Measurements from ENCODE around the gene DIPK1C. TPM values are rescaled to one million over a fixed set of nuclear protein-coding genes. Genes with fewer than 3 reads are reported as not detected.
A peak's percentile ranks its signal among the peaks of the same experiment; 100 is the strongest.

DIPK1C gene
- total RNA-seq, 1 experiment from 2014 or later = not detected

DNA sequence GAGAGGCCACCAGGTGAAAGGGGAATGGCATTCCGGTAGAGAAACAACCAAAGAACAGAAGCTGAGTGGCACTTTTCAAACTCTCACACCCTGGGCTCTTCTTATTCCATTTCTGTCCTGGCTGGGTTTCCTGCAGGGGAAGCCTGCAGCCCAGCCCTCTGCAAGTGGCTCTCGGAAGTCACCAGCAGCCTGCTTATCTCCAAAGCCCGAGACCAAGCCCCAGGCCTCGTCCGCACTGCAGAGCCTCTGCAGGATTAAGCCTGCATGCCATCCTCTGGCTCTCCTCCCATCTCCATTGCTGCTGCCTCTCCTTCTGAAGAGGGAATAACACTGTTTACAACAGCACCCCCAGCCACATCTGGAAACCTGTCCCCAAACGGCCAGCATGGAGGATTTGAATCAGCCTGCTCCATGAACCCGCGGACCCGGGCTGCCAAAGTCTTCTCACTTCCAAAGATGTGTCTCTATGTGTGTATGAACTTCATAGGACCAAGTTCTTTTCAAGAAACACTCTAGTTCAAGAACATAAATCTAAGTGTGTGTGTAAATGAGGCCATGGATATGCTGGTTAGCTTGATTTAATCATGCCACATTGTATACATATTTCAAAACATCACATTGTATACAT is 54.2 kb downstream of the DIPK1C start:
- ATAC-seq (peak; percentile 72), DNase-seq (ENCODE audit: low spot score) (no peak)
- Mint-ChIP-seq H3K27ac (no peak overlapping the region), H3K36me3 (no peaks in the 10 kb centered on the region), H3K4me1 (0 out of 2 replicates have a peak, but pooled peaks cover 4% of the 10 kb centered on the region), H3K27me3 (ENCODE audit: low read depth) (no peaks in the 10 kb centered on the region), H3K9me3 (peaks cover 7% of the 10 kb centered on the region), H3K4me3 (no peak overlapping the region)
- no peak for TF ChIP-seq ZNF138 (CRISPR knock-in tag; conservative IDR thresholded peaks at IDR 0.05)
- TF ChIP-seq EMX1 (CRISPR knock-in tag; IDR thresholded peaks at IDR 0.05) = no peak
- no peak for TF ChIP-seq GRHL2 (CRISPR knock-in tag; IDR thresholded peaks at IDR 0.05; ENCODE audit: insufficient replicate concordance, severe bottlenecking)
- no peak for TF ChIP-seq HMGA2 (CRISPR knock-in tag; IDR thresholded peaks at IDR 0.05)
- TF ChIP-seq, protein P1, sequence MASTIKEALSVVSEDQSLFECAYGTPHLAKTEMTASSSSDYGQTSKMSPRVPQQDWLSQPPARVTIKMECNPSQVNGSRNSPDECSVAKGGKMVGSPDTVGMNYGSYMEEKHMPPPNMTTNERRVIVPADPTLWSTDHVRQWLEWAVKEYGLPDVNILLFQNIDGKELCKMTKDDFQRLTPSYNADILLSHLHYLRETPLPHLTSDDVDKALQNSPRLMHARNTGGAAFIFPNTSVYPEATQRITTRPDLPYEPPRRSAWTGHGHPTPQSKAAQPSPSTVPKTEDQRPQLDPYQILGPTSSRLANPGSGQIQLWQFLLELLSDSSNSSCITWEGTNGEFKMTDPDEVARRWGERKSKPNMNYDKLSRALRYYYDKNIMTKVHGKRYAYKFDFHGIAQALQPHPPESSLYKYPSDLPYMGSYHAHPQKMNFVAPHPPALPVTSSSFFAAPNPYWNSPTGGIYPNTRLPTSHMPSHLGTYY (CRISPR knock-in tag; IDR thresholded peaks at IDR 0.05) = no peak
- TF ChIP-seq, protein P2, sequence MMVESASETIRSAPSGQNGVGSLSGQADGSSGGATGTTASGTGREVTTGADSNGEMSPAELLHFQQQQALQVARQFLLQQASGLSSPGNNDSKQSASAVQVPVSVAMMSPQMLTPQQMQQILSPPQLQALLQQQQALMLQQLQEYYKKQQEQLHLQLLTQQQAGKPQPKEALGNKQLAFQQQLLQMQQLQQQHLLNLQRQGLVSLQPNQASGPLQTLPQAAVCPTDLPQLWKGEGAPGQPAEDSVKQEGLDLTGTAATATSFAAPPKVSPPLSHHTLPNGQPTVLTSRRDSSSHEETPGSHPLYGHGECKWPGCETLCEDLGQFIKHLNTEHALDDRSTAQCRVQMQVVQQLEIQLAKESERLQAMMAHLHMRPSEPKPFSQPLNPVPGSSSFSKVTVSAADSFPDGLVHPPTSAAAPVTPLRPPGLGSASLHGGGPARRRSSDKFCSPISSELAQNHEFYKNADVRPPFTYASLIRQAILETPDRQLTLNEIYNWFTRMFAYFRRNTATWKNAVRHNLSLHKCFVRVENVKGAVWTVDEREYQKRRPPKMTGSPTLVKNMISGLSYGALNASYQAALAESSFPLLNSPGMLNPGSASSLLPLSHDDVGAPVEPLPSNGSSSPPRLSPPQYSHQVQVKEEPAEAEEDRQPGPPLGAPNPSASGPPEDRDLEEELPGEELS (CRISPR knock-in tag; IDR thresholded peaks at IDR 0.05) = no peak
- no peak for TF ChIP-seq IRF2 (CRISPR knock-in tag; IDR thresholded peaks at IDR 0.05; ENCODE audit: borderline replicate concordance, low read depth)
- TF ChIP-seq, protein P3, sequence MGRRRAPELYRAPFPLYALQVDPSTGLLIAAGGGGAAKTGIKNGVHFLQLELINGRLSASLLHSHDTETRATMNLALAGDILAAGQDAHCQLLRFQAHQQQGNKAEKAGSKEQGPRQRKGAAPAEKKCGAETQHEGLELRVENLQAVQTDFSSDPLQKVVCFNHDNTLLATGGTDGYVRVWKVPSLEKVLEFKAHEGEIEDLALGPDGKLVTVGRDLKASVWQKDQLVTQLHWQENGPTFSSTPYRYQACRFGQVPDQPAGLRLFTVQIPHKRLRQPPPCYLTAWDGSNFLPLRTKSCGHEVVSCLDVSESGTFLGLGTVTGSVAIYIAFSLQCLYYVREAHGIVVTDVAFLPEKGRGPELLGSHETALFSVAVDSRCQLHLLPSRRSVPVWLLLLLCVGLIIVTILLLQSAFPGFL (CRISPR knock-in tag; IDR thresholded peaks at IDR 0.05; ENCODE audit: borderline replicate concordance) = no peak
- TF ChIP-seq, protein P4, sequence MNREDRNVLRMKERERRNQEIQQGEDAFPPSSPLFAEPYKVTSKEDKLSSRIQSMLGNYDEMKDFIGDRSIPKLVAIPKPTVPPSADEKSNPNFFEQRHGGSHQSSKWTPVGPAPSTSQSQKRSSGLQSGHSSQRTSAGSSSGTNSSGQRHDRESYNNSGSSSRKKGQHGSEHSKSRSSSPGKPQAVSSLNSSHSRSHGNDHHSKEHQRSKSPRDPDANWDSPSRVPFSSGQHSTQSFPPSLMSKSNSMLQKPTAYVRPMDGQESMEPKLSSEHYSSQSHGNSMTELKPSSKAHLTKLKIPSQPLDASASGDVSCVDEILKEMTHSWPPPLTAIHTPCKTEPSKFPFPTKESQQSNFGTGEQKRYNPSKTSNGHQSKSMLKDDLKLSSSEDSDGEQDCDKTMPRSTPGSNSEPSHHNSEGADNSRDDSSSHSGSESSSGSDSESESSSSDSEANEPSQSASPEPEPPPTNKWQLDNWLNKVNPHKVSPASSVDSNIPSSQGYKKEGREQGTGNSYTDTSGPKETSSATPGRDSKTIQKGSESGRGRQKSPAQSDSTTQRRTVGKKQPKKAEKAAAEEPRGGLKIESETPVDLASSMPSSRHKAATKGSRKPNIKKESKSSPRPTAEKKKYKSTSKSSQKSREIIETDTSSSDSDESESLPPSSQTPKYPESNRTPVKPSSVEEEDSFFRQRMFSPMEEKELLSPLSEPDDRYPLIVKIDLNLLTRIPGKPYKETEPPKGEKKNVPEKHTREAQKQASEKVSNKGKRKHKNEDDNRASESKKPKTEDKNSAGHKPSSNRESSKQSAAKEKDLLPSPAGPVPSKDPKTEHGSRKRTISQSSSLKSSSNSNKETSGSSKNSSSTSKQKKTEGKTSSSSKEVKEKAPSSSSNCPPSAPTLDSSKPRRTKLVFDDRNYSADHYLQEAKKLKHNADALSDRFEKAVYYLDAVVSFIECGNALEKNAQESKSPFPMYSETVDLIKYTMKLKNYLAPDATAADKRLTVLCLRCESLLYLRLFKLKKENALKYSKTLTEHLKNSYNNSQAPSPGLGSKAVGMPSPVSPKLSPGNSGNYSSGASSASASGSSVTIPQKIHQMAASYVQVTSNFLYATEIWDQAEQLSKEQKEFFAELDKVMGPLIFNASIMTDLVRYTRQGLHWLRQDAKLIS (CRISPR knock-in tag; IDR thresholded peaks at IDR 0.05; ENCODE audit: borderline replicate concordance) = no peak
- TF ChIP-seq, protein P5, sequence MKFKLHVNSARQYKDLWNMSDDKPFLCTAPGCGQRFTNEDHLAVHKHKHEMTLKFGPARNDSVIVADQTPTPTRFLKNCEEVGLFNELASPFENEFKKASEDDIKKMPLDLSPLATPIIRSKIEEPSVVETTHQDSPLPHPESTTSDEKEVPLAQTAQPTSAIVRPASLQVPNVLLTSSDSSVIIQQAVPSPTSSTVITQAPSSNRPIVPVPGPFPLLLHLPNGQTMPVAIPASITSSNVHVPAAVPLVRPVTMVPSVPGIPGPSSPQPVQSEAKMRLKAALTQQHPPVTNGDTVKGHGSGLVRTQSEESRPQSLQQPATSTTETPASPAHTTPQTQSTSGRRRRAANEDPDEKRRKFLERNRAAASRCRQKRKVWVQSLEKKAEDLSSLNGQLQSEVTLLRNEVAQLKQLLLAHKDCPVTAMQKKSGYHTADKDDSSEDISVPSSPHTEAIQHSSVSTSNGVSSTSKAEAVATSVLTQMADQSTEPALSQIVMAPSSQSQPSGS (CRISPR knock-in tag; IDR thresholded peaks at IDR 0.05; ENCODE audit: borderline replicate concordance, low read depth) = no peak
- TF ChIP-seq, protein P6, sequence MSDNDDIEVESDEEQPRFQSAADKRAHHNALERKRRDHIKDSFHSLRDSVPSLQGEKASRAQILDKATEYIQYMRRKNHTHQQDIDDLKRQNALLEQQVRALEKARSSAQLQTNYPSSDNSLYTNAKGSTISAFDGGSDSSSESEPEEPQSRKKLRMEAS (CRISPR knock-in tag; IDR thresholded peaks at IDR 0.05) = no peak
- no peak for TF ChIP-seq CREM (CRISPR knock-in tag; IDR thresholded peaks at IDR 0.05)
- TF ChIP-seq, protein P7, sequence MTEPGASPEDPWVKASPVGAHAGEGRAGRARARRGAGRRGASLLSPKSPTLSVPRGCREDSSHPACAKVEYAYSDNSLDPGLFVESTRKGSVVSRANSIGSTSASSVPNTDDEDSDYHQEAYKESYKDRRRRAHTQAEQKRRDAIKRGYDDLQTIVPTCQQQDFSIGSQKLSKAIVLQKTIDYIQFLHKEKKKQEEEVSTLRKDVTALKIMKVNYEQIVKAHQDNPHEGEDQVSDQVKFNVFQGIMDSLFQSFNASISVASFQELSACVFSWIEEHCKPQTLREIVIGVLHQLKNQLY (CRISPR knock-in tag; IDR thresholded peaks at IDR 0.05) = no peak
- TF ChIP-seq NFE2L1 (CRISPR knock-in tag; IDR thresholded peaks at IDR 0.05) = no peak
- POLR2A ChIA-PET = no interaction called here
- CTCF ChIA-PET = no interaction called here
